WTC11 (cell line): ENCODE data around the gene IMP3.

Experiments
- CREM ChIP-seq: sonication (generic); formaldehyde crosslinking; IDR thresholded peaks from 2 replicates; pipeline ENCODE4 v1.8.1; 2022; ENCODE audit warnings: mild to moderate bottlenecking, missing genetic modification reagents, moderate library complexity
- NR1H2 ChIP-seq: sonication (generic); formaldehyde crosslinking; IDR thresholded peaks from 2 replicates; pipeline ENCODE4 v1.9.0; 2021; ENCODE audit warnings: mild to moderate bottlenecking, moderate library complexity, missing genetic modification reagents
- SMAD3 ChIP-seq: sonication (generic); formaldehyde crosslinking; IDR thresholded peaks from 2 replicates; pipeline ENCODE4 v1.8.0; 2022; ENCODE audit warnings: missing genetic modification reagents, mild to moderate bottlenecking, borderline replicate concordance
- TEAD4 ChIP-seq: sonication (generic); formaldehyde crosslinking; IDR thresholded peaks from 2 replicates; pipeline ENCODE4 v1.8.0; 2022; ENCODE audit warnings: mild to moderate bottlenecking, missing genetic modification reagents
- TF ChIP-seq, protein P1 (sequence below): fragments of 200-600 bp; IDR thresholded peaks from 2 replicates; pipeline ENCODE4 v1.8.0; 2022; ENCODE audit warnings: antibody characterized with exemption
- TF ChIP-seq, protein P2 (sequence below): sonication (generic); formaldehyde crosslinking; IDR thresholded peaks from 2 replicates; pipeline ENCODE4 v1.8.1; 2023; ENCODE audit warnings: mild to moderate bottlenecking, missing genetic modification reagents
- TF ChIP-seq, protein P3 (sequence below): fragments of 250-450 bp; sonication (Bioruptor Pico); conservative IDR thresholded peaks from 2 replicates; pipeline ENCODE4 v1.9.0; 2021; ENCODE audit warnings: mild to moderate bottlenecking

DNA sequence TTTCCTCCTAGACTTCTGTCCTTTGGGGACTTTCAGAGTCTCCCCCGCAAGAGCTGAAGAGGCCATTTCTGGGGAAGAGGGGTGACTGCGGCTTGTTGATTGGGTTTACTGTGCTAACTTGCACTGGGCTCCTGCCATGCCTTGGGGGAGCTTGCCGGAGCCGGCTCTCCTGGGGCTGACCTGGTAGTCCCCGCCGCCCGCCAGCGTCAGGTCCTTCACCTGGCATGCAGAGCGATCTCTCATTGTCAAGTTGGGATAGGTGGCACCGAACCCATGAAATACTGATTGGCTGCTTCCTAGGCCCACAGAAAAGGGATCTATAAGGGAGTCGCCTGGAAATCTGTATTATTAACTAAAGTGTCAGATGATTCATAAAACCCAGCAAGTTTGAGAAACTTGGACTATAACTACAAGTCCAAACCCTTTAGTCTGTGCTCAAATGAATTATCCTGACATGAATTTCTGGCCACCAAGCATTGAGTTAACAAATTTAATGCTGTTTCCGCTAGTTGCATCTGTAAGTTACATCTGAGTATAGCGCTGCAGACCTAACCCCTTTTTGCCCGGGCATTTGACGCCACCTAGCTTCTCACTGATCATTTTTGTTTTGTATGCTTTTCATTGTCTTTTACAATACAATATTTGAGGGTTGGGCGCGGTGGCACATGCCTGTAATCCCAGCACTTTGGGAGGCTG lies 607 bp upstream of the IMP3 start:
- TF ChIP-seq, protein P1, sequence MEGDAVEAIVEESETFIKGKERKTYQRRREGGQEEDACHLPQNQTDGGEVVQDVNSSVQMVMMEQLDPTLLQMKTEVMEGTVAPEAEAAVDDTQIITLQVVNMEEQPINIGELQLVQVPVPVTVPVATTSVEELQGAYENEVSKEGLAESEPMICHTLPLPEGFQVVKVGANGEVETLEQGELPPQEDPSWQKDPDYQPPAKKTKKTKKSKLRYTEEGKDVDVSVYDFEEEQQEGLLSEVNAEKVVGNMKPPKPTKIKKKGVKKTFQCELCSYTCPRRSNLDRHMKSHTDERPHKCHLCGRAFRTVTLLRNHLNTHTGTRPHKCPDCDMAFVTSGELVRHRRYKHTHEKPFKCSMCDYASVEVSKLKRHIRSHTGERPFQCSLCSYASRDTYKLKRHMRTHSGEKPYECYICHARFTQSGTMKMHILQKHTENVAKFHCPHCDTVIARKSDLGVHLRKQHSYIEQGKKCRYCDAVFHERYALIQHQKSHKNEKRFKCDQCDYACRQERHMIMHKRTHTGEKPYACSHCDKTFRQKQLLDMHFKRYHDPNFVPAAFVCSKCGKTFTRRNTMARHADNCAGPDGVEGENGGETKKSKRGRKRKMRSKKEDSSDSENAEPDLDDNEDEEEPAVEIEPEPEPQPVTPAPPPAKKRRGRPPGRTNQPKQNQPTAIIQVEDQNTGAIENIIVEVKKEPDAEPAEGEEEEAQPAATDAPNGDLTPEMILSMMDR = no peak
- TF ChIP-seq CREM (no peak), TEAD4 (CRISPR knock-in tag) (no peak), NR1H2 (no peak), SMAD3 (CRISPR knock-in tag) (no peak)
- TF ChIP-seq, protein P2, sequence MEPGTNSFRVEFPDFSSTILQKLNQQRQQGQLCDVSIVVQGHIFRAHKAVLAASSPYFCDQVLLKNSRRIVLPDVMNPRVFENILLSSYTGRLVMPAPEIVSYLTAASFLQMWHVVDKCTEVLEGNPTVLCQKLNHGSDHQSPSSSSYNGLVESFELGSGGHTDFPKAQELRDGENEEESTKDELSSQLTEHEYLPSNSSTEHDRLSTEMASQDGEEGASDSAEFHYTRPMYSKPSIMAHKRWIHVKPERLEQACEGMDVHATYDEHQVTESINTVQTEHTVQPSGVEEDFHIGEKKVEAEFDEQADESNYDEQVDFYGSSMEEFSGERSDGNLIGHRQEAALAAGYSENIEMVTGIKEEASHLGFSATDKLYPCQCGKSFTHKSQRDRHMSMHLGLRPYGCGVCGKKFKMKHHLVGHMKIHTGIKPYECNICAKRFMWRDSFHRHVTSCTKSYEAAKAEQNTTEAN (CRISPR knock-in tag) = no peak
- TF ChIP-seq, protein P3, sequence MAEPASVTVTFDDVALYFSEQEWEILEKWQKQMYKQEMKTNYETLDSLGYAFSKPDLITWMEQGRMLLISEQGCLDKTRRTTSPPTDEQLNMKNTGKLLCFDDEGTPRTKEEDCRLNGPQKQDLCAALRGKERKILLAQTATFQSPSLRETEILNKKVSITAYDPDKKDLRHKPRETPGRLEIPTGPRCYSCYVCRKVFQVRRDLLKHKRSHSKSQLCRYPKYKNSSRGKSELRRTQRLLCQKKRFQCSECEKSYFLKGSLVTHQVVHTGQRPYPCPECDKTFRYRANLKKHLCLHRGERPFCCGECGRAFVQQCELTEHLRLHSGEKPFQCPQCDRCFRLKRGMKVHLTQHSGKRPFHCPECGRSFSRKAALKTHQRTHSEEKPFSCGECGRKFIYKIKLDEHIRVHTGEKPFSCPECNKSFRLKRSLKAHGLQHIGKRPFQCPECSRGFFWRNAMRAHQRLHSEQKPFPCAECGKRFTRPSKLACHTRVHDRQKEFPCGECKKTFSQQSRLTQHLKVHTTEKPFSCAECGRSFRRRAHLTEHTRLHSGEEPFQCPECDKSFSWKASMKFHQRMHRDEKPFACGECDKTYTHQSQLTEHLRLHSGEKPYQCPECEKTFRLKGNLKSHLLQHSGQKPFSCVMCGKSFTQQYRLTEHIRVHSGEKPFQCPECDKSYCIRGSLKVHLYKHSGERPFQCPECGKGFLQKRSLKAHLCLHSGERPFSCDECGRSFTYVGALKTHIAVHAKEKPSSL (CRISPR knock-in tag) = no peak
